Pons (tissue), 1 donor: ENCODE measurements around the gene AKR1C8.
"Not testable (repeated sequence)": the region's sequence is repeated elsewhere in the genome, so short reads cannot be mapped to it uniquely, and the experiment has no call there.

Experiments used
- DNase-seq: peaks from one replicate; pipeline ENCODE4 v3.0.0-alpha.2; 2016; ENCODE audit warnings: low spot score

Gene AKR1C8

DNA sequence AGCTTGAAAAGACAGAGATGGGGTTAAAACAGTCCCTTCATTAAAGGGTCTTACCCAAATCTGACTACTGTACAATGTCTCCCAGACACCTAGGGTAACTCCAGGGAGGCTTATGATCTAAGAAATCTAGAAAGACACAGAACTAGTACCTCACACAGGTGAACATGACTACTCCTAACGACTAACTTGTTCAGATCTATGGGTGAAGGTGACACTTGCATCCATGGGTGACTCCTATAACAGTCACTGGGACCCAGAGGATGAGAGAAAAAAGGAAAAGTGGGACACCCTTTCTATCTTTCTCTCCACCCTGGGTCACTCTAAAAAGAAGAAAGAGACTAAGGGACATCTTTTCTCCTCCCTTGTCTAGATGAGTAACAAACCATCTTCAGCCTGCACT is 19.2 kb downstream of the AKR1C8 start:
- DNase-seq, result no peak

DNA sequence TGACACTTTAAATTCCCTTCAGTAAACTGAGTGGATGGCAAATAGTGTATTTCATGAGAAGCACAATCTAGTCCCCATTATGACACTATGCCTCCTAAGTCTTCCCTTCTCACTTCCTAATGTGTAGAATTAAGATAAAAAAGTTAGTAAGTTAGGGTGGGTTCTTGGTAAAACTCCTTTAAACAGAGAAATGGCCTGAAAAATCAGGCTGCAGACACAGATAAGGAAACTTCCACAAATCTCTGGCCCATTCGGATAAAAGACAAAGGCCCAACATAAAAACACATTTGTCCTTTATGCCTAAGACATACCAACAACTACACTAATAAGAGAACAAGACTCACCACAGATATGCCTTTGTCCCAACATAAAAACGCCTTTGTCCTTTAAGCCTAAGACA is 21.5 kb downstream of the AKR1C8 start:
- DNase-seq, result no peak

DNA sequence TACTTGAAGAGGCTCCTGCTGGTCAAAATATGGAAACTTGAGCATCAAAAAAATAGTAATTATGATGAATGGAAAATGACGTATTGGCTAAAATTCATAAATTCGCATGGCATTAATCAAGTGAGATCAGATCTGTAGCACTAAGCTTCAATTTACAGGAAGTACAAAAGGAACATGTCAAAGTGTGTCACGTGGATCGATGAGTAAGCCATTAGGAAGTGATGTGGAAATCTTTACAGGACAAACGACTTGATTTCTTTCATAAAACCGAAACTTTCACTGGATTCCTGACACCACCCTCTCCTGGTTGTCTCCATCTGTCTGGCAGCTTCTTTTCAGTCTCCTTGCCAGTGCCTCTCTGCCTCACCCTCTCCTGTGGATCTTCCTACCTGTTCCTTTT is 25.8 kb downstream of the AKR1C8 start:
- DNase-seq, result no peak

DNA sequence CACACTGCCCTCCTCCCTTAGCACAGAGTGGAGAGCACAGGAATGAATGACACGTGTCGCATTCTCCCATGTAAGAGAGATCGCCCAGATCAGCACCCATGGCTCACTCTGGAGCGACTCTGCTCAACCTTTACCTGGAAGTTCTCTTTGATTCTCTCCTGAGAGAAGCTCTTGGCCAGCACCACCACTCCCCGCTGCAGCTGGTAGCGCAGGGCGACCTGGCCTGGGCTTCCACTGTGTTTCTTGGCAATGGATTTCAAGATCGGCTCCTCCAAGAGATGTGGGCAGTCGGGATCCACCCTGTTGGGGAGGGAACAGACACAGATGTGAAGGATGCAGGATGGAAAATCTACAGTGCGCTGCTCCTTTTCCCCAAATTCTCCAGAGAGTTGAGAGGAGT is 27.4 kb downstream of the AKR1C8 start:
- DNase-seq, result no peak

DNA sequence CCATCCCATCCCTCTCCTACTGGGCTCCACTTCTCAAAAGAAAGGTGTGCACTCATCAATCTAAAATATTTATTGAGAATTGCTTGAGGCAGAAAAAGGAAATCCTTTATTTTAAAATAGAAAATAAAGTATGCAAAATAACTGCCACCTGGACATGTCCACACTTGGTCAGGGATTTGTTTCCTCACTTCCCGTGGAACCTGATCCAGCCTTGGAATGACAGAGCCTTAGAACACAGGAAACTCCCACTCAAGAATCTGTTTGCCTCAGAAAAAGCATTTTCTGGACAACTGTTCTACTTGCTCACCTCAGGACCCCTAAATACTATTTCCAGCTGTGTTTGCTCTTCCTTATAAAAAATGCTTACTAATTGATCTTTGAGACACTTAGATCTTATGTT is 29.0 kb downstream of the AKR1C8 start:
- no peak for DNase-seq

DNA sequence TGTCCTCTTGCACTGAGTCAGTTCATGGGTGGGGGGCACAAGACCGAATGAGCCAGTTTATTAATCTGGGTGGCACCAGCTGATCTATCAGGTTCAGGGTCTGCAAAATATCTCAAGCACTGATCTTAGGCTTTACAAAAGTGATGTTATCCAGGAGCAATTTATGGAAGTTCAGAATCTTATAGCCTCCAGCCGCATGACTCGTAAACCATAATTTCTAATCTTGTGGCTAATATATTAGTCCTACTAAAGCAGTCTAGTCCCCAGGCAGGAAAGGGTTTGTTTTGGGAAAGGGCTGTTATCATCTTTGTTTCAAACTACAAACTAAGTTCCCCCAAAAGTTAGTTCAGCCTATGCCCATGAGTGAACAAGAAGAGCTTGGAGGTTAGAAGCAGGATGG is 33.9 kb downstream of the AKR1C8 start:
- no peak for DNase-seq

DNA sequence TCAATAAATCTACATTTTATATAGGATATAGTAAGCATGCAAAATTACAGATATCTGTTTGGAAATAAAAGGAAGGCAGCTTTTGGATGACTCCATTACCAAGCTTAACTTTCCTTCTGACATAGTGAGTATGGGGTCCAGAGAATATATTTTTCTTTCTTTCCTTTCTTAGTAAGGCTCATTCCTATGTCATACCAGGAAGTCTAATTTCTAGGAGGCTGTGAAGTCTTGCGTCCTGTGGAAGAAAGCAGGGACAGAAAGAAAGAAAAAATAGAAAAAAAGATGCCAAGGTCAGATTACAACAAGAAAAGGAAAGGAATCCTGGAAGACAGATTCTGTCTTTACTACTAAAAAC is 36.3 kb downstream of the AKR1C8 start:
- DNase-seq, result no peak

DNA sequence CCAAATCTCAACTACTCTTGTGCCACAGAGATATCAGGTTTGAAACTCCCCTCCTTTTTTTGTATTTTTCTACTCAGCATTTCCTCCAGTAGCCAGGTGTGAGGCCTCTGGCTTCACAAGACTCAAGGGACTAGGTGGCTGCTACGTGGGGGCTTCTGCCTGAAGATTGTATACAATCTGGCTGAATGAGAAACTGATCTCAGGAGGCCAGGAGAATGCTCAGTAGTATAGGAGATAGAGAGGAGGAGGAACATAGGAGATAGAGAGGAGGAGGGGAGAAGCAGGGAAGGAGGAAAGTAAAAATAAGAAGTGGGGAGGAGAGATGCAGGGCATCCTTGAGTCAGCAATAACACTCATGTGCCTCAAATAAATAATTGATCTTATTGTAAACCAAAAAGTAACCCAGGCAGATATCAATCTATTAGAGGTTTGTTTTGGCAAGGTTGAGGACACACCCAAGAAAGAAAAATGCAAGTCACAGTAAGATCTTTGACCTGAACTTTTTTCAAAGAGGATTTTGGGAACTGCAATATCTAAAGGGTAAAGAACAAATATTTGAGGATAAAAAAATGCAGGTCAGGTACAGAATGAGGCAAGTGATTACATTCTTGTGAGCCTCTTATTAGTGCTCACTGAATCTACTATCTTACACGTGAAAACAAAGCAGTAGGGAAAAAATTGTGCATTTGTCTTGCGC is 36.8 kb downstream of the AKR1C8 start:
- DNase-seq, result no peak

DNA sequence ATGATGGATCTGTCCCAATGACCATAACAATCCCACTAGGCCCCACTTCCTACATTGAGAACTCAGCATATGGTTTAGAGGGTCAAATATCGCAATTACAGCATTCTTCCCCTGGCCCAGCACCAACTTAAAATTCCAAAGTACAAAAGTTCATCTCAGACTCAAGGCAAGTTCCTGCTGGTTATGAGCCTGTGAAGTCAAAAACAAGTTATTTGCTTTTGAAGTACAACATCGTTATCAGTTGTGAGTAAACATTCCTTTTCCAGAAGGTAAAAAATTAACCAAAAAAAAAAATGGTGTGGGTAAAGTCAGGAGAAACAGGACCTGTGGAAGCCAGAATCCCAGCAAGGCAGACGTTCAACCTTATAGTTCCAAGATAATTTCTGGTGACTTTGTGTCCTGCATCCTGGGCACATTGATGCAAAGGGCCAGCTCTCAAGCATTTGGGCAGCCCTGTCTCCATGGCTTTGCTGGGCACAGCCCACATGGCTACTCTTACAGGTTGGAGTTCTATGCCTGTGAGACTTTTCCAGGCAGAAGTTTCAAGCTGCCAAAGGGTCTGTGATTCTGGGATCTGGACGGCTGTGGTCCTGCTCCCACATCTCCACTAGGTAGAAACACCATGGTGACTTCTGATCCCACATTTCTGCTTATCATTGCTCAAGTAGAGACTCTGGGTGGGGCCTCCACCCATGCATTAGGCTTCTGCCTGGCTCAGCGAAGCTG is 37.5 kb downstream of the AKR1C8 start:
- no peak for DNase-seq

DNA sequence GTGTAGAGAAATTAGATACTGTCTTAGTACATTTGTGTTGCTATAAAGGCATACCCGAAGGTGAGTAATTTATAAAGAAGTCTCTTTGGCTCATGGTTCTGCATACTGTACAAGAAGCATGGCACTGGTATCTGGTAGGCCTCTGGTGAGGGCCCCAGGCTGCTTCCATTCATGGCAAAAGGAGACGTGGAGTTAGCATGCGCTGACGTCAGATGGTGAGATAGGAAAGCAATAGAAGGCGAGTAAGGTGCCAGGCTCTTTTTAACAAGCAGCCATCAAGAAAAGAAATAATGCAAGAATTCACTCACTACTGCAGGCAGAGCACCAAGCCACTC is 38.1 kb downstream of the AKR1C8 start:
- no peak for DNase-seq

DNA sequence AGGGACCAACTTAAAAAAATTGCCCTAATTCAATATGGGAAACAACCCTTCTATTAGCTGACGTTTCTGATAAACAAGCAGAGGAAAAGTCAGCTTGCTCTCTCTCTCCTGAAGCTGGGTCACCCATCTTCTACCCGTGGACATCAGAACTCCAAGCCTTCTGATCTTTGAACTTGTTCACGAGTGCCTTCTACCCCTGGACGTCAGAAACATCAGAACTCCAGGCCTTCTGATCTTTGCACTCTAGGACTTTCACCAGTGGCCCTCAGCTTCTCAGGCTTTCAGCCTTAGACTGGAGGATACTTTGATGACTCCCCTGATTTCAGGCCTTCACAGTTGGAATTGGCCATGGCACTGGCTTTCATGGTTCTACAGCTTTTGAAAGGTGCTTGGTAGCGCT is 41.8 kb downstream of the AKR1C8 start:
- no peak for DNase-seq

DNA sequence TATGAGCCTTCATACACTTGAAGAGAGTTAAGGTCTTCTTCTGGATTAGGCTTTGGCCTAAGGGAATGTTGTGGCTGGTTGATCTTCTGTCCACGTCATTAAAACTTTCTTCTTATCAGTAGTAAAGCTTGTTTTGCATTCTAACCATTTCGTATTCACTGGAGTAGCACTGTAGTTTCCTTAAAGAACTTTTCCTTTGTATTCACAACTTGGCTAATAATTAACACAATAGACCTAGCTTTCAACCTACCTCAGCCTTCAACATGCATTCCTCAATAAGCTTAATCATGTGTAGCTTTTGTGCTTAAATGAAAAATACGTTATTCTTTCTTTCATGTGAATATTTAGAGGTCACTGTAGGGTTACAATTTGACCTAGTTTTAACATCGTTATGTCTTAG is 42.8 kb downstream of the AKR1C8 start:
- DNase-seq, result no peak

DNA sequence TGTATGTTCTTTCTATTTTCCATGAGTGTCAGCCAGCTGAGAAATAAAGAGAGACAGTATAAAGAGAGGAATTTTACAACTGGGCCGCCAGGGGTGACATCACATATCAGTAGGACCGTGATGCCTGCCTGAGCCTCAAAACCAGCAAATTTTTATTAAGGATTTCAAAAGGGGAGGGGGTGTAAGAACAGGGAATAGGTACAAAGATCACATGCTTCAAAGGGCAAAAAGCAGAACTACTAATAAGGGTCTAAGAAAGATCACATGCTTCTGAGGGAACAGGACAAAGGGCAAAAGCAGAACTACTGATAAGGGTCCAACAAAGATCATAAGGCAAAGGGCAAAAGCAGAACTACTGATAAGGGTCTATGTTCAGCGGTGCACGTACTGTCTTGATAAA is 47.3 kb downstream of the AKR1C8 start:
- DNase-seq, result not testable (repeated sequence)

DNA sequence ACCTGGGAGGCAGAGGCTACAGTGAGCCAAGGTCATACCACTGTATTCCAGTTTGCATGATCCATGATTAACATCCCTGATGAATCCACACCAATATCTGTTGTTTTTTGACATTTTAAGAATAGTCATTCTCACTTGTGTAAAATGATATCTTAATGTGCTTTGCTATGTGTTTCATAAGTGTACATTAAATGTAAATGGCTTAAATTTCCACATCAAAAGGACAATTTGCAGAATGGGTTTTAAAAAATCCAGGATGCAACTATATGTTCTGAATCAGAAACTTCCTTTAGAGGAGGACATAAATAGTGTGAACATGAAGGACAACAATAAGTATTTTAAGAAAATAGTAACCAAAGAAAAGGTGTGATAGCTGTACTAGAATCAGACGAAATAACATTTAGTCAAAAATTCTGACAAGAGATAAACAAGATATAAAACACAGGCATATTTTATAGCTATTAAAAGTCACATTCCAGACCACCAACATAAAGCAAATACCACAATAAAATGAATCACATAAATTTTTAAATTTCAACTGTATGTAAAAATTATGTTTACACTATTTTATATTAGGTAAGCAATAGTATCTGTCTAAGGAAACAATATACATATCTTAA is 48.4 kb downstream of the AKR1C8 start:
- no peak for DNase-seq

DNA sequence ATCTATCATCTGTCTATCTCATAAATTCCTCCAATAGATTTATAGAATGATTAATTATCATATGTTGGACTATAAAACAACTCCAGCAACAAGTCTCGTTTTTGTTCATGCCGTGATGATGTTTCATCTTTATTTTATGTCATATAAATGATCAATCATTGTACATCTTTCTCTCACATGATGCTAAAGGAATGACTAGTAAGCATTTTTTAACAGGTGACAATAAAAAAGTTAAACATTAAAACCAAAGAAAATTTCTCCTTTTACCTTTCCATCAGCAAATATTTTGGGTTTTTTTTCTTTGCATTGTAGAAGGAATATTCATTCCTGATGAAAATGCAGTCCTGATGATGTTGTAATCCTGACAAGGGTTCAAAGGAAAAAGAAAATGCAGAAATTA is 49.4 kb downstream of the AKR1C8 start:
- no peak for DNase-seq

DNA sequence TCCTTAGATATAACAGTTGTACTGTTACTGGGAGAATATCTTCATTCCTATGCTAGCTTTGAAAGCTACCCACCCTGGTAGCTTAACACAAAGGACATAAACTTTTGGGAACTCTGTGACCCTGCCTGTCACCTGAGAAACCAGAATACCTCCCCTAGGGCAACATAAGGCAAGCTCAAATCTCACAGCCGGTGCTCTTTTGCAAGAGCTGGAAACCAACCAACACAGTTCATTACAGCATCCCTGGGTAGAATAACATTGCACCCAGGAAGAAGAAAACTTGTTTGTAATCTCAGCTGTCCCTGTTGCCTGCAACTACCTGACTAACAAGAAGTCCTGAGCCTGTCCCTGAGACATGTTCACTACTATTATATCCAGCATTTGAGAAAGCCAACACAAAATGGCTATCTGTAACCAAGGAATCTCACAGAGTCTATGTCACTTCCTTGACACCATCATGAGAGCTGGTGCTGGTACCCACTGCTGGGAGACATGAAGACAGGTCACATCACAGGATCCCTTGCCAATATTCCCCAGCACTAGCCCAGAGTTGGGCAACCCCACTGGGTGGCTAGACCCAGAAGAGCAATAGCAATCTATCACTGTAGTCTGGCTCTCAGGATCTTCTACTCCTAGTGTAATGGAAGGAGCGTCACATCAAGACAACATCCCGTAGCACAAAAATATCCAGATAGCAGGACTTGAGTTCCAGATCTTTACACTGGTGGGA is 59.5 kb downstream of the AKR1C8 start:
- DNase-seq, result no peak

DNA sequence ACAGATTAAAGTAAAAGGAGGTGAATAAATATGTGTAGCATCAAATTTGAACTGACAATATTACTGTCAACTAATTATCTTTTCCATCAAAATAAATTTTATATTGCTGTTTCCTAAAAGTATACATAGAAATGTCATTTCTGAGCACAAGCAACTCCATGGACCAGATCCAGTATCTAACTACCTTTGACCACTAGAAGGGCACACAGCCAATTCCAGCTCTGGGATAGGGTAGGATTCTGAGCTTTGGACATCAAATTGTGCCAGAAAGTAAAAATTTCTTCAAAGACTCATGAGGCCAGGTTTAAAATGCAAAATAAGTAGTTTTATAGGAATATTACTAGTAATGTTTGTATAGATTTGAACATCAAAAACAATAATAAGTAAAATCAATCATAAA is 61.1 kb downstream of the AKR1C8 start:
- DNase-seq, result no peak

DNA sequence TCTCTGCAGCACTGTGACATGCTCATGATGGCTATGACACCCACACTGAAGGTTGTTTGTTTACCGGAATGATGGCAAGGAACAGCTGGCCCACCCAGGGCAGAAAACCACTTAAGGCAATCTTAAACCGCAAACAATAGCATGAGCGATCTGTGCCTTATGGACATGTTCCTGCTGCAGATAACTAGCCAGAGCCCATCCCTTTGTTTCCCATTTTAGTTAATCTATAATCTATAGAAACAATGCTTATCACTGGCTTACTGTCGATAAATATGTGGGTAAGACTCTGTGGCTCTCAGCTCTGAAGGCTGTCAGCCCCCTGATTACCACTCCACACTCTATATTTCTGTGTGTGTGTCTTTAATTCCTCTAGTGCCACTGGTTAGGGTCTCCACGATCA is 65.0 kb downstream of the AKR1C8 start:
- not testable (repeated sequence) for DNase-seq

DNA sequence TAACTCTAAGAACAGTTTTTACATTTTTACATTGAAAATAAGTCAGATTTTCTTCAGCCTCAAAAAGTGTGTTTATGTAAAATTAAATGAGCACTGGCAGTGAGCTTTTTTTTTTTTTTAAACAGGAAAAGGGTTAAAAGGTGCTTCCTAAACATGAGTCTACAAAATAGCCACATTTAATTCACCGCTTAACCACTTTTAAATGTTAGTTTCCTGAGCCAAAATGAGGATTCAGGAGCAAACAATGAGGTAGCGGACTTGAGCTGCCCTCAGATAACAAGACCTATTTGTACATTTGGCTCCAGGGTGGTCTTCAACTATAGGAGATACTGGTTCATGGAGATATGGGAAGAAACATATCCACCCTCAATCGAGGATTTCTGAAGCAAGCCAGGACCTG is 67.9 kb downstream of the AKR1C8 start:
- DNase-seq, result no peak

DNA sequence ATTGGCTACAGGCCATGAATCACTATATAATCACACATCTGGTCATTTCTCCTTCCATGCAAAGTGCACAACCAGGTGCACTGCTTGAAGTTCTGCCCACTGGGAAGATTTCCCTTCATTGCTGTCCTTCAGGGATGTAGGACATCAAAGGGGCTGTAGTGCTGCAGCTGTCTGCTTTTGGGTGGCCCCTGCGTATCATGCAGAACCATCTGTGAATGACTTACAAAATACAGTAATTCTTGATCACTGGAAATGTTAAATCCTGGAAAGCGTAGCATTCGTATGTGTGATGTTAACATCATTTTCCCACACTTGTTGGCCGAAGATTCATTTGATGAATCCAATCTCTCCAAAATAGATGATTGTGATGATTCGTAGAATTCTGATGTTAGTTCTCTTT is 68.3 kb downstream of the AKR1C8 start:
- DNase-seq, result no peak

DNA sequence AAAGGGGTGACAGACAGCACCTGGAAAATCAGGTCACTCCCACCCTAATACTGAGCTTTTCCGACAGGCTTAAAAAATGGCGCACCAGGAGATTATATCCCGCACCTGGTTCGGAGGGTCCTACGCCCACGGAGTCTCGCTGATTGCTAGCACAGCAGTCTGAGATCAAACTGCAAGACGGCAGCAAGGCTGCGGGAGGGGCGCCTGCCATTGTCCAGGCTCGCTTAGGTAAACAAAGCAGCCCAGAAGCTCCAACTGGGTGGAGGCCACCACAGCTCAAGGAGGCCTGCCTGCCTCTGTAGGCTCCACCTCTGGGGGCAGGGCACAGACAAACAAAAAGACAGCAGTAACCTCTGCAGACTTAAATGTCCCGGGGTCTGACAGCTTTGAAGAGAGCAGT is 75.1 kb downstream of the AKR1C8 start:
- not testable (repeated sequence) for DNase-seq

DNA sequence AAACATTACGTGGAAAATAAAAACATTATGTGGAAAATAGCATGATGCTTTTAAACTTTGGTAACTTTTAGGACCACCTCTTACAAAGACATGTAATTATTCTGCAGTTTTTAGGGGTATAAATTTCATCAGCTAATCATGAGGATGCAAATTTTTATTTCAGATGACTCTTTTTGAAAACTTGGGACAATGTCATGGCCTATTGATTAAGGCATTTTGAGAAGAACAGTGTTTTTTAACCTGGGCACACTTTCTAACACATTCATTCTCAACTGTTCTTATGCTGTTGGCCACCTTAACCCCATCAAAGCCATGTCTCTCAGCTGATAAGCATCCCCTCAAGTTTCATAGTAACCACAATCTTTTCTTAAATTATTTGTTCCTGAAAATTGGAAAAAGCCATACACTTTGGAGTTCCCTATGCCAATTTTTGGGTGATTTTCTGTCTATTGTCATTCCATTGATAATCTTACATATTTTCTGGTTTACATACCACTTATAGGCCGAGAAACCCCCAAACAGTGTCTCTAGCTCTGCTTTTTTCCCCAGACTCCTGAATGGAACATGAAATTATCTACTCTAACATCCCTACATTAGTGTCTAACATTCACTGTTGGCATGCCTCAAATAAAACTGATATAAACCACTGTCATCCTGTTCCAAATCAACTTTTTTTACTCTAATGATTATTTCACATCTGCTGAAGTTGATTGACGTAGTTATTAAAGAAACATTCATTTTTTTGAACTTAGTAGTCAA is 76.1 kb downstream of the AKR1C8 start:
- DNase-seq, result no peak
